Left lung (tissue), 10 donors: ENCODE results near the gene CSTPP1. TPM values are rescaled to one million over a fixed set of nuclear protein-coding genes. Genes with fewer than 3 reads are reported as not detected.

ENCODE experiments used
- ATAC-seq: fragments of 200-7000 bp; cut with Tn5 transposase; one replicate; pipeline ENCODE4 v1.9.1; 2020; ENCODE audit warnings: moderate library complexity
- DNase-seq, 4 donors: peaks; one replicate each; pipeline ENCODE4 v3.0.0-alpha.2; 2013 to 2020
- H3K27ac ChIP-seq, 2 donors: fragments of 200-600 bp; sonication (generic) in 1 of 2; one replicate each; pipeline versions ENCODE4 v1.5.0 to v1.8.0; 2020 to 2021
- H3K27me3 ChIP-seq, 2 donors: fragments of 200-600 bp; sonication (generic) in 1 of 2; one replicate each; pipeline versions ENCODE4 v1.5.0 to v1.8.0; 2020 to 2021
- H3K36me3 ChIP-seq, 2 donors: fragments of 200-600 bp; sonication (generic) in 1 of 2; one replicate each; pipeline versions ENCODE4 v1.5.0 to v1.8.0; 2020 to 2021
- H3K4me1 ChIP-seq, 2 donors: fragments of 200-600 bp; one replicate each; pipeline ENCODE4 v1.8.0; 2021
- H3K4me3 ChIP-seq, 2 donors: fragments of 200-600 bp; sonication (generic) in 1 of 2; one replicate each; pipeline versions ENCODE4 v1.5.0 to v1.8.0; 2020 to 2021; ENCODE audit warnings: mild to moderate bottlenecking in 1 of 2
- H3K9me3 ChIP-seq, 2 donors: fragments of 200-600 bp; sonication (generic) in 1 of 2; one replicate each; pipeline versions ENCODE4 v1.5.0 to v1.8.0; 2020 to 2021
- CTCF ChIP-seq, 2 donors: fragments of 200-600 bp; sonication (generic) in 1 of 2; IDR thresholded peaks; one replicate each; pipeline versions ENCODE4 v1.5.0 to v1.8.0; 2021; ENCODE audit warnings: antibody characterized with exemption in 2 of 2
- intact Hi-C, 2 donors: fragments of 100-400 bp; cut with DNase I; formaldehyde crosslinking; loops; one replicate each; pipeline versions ENCODE4 v1.11.2 to v1.14.2; 2022
- polyA plus RNA-seq, 6 donors: library from polyadenylated mRNA; unstranded; fragments of 120-200 nt; gene quantifications; one replicate each; pipeline ENCODE4 v1.2.1, GENCODE V29; 2013; ENCODE audit not compliant: insufficient read length in 6 of 6
- total RNA-seq, 2 donors: library from RNA; stranded (reverse); fragmentation: NEBNext Ultra II Directional; extraction: Animal tissue kit (Norgen Biotek cat#: 25700); gene quantifications; one replicate each; pipeline ENCODE4 v1.2.1, GENCODE V29; 2021
- donor health status: DM: no; HTN: yes; CAD: no.
- donor health status: DM: no; HTN: no; CAD: no.

The CSTPP1 gene
- total and polyA plus RNA-seq, 8 donors, result 28.7 to 56.0 (median 51.4) TPM

GRCh38 chr11:46889689-46890475 is 46.7 kb upstream of the CSTPP1 start:
- intact Hi-C loops, result loop anchor here in 1 of 2 donors (5.0 kb wide), 2 partner anchors 262 to 272 kb away; no protein-coding TSS in a partner anchor
- no peaks in the 10 kb centered on the region for H3K4me1 ChIP-seq
- no peak overlapping the region for H3K4me3 ChIP-seq
- H3K27me3 ChIP-seq, result no peaks in the 10 kb centered on the region
- H3K36me3 ChIP-seq, result no peaks in the 10 kb centered on the region
- H3K9me3 ChIP-seq, result no peaks in the 10 kb centered on the region
- TF ChIP-seq CTCF (IDR thresholded peaks at IDR 0.05), result peak; percentile 73 to 81
- DNase-seq (peak in 3 of 4 donors; percentile 58 to 78 (median 67)), ATAC-seq (peak; percentile 97)
- no peak overlapping the region for H3K27ac ChIP-seq

DNA sequence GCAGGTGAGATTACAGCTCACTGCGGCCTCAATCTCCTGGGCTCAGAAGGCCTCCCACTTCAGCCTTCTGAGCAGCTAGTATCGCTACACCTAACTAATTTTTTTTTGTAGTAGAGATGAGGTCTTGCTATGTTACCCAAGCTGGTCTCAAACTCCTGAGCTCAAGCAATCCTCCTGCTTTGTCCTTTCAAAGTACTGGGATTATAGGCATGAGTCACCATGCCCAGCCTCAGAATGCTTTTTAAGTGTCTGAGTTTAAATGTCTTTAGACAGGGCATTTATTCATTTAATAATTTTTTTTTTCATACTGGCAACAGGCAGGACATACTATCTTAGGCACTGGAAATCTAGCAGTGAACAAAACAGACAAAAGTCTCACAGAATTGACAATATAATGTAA is 45.9 kb upstream of the CSTPP1 start:
- H3K27me3 ChIP-seq, result no peaks in the 10 kb centered on the region
- no peaks in the 10 kb centered on the region for H3K4me1 ChIP-seq
- ATAC-seq, result no peak
- intact Hi-C loops, result loop anchor here in 1 of 2 donors (5.0 kb wide), 1 partner anchor 262 kb away; no protein-coding TSS in a partner anchor
- no peaks in the 10 kb centered on the region for H3K36me3 ChIP-seq
- no peak for DNase-seq
- no peak overlapping the region for H3K27ac ChIP-seq
- no peak for TF ChIP-seq CTCF (IDR thresholded peaks at IDR 0.05)
- no peaks in the 10 kb centered on the region for H3K9me3 ChIP-seq
- H3K4me3 ChIP-seq, result no peak overlapping the region

- Histone ChIP-seq H3K27me3 (no peaks in the 10 kb centered on the region), H3K27ac (no peak overlapping the region), H3K4me3 (no peak overlapping the region), H3K9me3 (no peaks in the 10 kb centered on the region), H3K36me3 (no peaks in the 10 kb centered on the region), H3K4me1 (no peaks in the 10 kb centered on the region)
- no peak for TF ChIP-seq CTCF (IDR thresholded peaks at IDR 0.05)
- DNase-seq (no peak), ATAC-seq (no peak)
- intact Hi-C loops, result loop anchor here in 1 of 2 donors (5.0 kb wide), 1 partner anchor 260 kb away; no protein-coding TSS in a partner anchor
Observed at GRCh38 chr11:46892109-46892508, 44.5 kb upstream of the CSTPP1 start.

DNA sequence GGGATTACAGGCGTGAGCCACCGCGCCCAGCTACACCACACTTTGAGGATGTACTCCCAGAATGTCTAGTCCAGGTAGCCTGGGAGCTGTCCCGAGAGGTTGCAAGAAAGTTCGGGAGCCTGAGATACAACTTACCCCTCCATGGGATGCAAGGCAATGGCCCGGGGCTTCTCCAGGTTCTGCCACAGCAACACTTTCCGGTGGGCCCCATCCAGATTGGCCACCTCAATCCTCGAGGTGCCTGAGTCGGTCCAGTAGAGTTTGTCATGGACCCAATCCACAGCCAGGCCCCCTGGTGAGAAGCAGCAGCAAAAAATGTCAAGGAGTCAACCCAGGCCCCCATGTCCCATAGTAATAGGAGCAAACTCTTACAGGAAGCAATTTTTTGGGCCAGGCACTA is 43.7 kb upstream of the CSTPP1 start:
- Histone ChIP-seq H3K9me3 (no peaks in the 10 kb centered on the region), H3K27ac (no peak overlapping the region), H3K4me3 (no peak overlapping the region), H3K4me1 (no peaks in the 10 kb centered on the region), H3K36me3 (no peaks in the 10 kb centered on the region), H3K27me3 (no peaks in the 10 kb centered on the region)
- intact Hi-C loops, result loop anchor here in 1 of 2 donors (5.0 kb wide), 1 partner anchor 259 kb away; no protein-coding TSS in a partner anchor
- DNase-seq (no peak), ATAC-seq (no peak)
- no peak for TF ChIP-seq CTCF (IDR thresholded peaks at IDR 0.05)

DNA sequence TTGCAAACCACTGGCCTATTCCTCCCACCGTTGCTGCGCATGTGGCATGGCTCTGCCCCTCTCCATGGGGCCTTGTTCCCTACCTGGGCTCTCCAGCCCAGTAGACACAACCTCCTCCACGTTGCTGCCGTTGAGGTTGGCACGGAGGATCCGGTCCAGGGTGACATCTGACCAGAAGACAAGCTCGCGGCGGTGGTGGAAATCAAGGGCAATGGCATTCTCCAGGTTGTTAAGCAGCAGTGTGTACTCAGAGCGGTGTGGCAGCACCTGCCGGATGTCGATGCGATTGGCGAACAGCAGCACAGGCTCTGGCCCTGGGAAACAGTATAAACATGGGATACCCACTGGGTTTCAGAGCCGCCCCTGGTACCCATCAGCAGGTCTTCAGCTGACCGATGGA is 42.1 kb upstream of the CSTPP1 start:
- Histone ChIP-seq H3K27ac (no peak overlapping the region), H3K4me3 (no peak overlapping the region), H3K9me3 (no peaks in the 10 kb centered on the region), H3K4me1 (no peaks in the 10 kb centered on the region), H3K36me3 (no peaks in the 10 kb centered on the region), H3K27me3 (no peaks in the 10 kb centered on the region)
- intact Hi-C loops, result loop anchor here in 1 of 2 donors (5.0 kb wide), 1 partner anchor 258 kb away; no protein-coding TSS in a partner anchor
- DNase-seq, result no peak
- ATAC-seq, result no peak
- no peak for TF ChIP-seq CTCF (IDR thresholded peaks at IDR 0.05)
